ENCODE measurements around the gene RBMS3.

RBMS3 gene

DNA sequence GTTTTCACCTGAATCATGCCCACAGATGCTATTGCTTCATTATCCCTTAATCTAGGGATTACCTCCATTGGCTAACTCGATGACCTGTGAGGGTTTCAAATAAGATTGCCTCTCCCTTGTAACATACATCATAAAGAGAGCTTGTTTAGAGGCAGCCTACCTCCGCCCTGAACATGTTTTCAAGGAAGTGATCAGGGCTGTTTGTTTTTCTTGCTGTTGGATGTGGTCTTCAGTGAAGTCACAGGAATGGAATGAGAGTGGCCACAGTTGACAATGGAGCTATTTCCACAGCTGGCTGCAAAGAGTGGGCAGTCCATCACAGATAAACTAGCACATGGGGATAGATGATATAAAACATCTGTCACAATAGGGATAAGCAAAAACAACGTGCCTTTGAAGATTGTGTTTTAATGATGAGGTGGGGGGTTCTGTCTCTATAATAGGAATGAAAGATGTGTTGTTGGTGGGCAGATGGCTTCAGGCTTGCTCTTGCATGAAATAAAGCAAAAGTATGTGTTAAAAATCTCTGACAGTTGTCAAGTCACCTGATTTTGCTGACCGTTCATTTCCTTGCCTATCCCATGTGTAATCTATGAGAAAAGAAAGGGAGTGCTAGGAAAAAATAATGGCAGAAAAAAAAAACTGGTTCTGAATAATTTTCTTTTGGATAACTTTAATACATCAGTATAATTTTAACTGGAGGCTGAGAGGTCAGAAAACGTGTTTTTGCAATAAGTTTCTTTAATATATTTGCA is 642.3 kb downstream of the RBMS3 start:
- no peak for DNase-seq

DNA sequence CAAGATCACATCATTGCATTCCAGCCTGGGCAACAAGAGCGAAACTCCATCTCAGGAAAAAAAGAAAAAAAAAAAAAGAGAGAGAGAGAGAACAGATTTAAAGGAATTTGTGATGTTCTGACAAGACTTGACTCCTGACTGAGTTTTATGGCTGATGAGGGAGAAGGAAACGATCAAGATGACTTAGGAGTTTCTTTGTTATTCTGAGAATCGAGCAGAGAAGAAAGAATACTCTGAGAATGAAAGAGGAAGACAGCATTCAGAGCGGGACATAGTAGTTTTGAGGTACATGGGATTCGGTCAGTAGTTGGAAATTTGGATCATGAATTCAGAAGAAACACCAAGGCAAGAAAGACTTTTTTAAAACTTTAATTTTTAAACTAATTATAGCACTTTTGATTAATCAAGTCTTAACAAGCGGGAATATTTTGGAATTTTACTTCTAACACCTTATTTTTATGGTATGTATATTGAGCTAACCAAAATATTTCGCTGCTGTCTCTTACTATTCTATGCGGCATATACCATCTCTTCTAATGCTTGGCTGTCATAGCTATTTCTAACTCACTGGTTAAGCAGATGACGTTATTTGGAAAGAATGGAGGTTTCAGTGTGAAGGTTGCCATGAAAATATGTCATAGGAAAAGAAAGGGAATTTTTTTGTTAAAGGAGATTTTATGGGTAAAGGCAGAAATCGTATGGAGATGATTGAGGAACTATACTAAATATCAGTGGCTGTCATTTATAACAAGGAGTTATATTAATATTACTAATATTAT is 644.1 kb downstream of the RBMS3 start:
- no peak for DNase-seq

GRCh38 chr3:29926378-29926777 is 645.5 kb downstream of the RBMS3 start:
- DNase-seq = no peak

DNA sequence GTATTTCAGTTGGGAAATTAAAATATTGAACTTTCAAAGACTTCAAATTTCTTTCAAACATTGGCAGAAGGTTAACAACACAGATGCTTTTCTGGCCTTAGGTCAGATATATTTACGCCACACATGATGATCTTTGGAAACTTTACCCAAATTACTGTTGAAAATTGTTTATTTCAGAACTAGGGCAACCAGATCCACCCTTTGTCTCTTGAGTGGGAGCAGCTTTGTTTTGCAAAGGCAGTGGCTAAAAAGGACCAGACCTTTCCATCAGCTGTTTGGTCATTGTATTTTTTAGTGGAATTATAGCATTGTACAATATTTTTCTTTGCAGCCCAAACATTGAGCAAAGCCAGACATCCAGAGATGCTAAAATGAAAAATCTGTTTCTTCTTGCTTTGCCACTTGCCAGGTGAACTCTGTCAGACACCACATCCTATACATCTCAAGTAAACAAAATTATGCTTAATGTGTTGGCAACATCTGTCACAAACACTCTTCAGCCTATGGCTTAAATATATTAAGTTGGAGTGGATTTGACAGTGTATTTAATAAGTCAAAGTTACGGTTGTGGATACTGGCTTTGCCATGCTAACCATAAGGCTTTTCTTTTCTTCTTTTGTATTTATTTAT is 651.9 kb downstream of the RBMS3 start:
- no peak for DNase-seq

- no peak for DNase-seq
These were observed 653.1 kb downstream of the RBMS3 start for GRCh38 chr3:29933802-29934490.

- no peak for DNase-seq
These were observed 653.9 kb downstream of the RBMS3 start for GRCh38 chr3:29934751-29935150.

- peak; percentile 2 for DNase-seq
These were observed 655.2 kb downstream of the RBMS3 start for GRCh38 chr3:29936054-29936453.

DNA sequence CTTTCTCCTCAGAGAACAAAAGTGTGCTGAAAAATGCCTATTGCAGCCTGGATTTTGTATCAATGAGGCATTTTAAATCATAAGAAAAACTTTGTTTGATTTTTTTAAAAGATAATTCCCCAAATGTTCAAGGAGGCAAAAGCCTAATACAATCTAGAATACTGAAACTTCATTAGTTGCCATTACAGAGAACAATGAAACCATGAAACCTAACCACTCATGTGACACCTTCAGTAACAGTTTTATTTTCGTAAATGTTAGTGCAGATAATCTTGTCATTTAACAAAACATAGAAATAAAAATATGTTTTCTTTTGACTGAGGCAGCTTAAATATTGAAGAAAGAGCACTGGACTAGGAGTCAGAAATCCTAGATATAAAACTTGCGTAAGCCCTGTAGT is 655.9 kb downstream of the RBMS3 start:
- DNase-seq = no peak

DNA sequence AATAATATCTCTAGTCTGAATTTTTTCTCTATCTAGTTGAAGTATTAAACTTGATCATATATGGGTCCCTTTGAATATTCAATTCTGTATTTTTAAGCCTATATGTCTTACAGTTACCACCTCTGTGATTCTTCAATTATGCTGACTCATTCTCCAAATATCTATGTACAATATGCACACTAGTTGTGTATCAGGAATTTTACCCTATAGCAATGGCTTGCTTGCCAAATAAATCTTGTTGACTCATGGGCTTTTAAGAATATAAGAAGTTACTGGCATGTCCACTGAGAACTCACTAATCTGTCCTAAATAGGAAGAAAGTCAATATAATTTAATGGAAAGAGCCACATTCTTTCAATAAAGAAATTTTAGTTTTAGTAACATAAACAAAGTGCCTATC is 656.3 kb downstream of the RBMS3 start:
- DNase-seq = no peak

- no peak for DNase-seq
These were observed 660.0 kb downstream of the RBMS3 start for GRCh38 chr3:29940759-29941323.

DNA sequence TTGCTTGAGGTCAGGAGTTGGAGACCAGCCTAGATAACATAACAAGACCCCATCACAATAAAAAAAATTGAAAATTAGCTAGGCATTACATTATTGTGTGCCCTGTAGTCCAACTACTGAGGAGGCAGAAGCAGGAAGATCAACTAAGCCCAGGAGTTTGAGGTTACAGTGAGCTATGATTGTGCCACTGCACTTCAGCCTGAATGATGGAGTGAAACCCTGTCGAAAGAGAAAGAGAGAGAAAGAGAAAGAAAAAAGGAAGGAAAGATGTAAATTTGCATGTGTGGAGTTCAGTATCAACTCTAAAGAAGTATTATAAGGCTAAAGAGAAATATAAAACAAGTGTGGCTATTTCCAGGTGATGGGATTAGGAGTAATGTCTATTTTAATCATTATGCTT is 661.4 kb downstream of the RBMS3 start:
- no peak for DNase-seq

GRCh38 chr3:29949131-29949530 is 668.3 kb downstream of the RBMS3 start:
- no peak for DNase-seq

DNA sequence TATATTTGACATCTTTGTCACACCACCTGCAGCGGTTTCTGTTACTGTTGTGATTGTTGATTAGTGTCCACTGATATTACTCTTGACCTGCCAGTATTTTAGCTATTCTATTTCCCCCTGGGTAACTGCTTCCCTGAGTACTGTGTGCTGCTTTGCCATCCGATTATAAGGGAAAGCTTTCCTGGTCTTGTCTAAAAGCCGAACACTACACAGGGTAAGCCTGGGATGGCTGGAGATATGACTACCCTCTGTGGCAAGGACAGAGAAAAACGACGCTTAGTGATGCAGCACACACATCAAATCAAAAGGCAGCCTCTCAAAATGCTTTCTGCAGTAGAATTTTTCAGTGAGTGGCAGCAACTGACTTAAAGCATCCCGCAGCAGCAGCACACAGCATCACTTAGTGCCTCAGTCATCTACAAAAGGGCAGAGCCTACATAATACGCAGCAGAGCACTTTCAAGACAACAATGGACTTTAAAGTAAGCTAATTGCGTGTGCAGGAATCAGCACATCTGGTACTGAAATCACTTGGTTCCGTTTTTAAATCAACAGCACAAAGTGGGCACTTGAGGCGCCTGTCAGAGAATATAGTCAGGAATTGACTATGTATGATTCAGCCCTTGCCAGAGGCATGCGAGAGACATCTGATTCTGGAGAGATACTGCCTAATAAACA is 669.2 kb downstream of the RBMS3 start:
- DNase-seq = no peak

DNA sequence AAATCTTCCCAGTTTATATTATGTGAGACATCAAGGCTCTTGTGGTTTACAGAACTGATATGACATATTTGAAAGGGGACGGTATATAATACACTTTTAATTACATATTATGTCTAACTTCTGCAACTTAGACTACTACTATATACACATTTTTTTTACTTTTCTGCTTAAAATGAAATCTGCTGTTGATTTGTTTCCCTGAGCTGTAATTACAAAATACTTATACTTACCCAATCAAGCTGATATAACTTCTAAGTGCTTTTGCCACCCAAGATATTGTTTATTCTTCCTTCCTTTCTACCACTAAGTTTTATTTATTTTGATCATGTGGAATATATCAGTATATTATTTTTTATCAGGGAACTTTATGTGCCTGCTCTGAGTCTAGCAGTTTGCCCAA is 671.6 kb downstream of the RBMS3 start:
- DNase-seq = no peak

- no peak for DNase-seq
These were observed 674.5 kb downstream of the RBMS3 start for GRCh38 chr3:29955413-29955812.

- no peak for DNase-seq
These were observed 677.9 kb downstream of the RBMS3 start for GRCh38 chr3:29958816-29959215.

- no peak for DNase-seq
These were observed 691.0 kb downstream of the RBMS3 start for GRCh38 chr3:29971895-29972294.

GRCh38 chr3:29972320-29972993 is 691.6 kb downstream of the RBMS3 start:
- DNase-seq = no peak

DNA sequence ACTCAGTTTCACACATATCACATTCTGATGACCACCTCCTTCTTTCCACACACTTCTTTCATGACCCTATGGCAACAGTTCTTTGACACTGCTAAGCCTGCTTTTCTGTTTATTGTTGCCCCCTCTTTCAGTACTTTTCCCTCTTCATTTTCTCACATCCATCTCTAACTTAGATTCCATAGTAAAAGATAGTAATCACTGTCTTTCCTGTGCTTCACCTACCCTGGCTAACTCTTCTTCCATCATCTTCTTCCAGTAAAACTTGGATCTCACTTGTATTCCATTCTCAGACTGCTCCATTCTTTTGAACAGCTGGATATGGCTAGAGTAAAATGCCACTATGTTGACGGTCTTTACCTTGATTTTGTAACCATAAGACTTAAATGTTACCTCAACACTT is 692.9 kb downstream of the RBMS3 start:
- DNase-seq = no peak

DNA sequence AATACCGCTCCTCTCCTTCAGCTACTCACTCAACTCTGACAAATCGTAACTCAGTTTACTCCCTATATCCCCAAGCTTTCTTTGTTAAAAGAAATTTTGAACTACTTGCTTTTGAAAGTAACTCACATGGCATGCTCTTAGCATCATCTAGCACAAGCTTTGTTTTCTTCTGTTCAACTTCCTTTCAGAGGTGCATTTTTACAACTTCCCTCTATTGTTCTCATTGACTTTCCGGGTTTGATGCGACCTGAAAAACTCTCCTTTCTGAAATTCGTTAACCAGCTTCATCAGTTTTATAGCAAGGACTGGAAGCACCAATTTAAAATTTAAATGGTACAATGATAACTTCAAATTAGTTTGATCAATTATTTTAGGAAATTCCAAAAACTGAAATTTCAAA is 696.0 kb downstream of the RBMS3 start:
- no peak for DNase-seq

- DNase-seq = no peak
These were observed 696.5 kb downstream of the RBMS3 start for GRCh38 chr3:29977360-29977759.

- DNase-seq = no peak
These were observed 697.2 kb downstream of the RBMS3 start for GRCh38 chr3:29978036-29978435.
